RPMI7951 (cell line): Measurements from ENCODE around the gene SDK2. TPM values are rescaled to one million over a fixed set of nuclear protein-coding genes. Genes with fewer than 3 reads are reported as not detected.

ENCODE experiments used
- DNase-seq: peaks from one replicate; pipeline ENCODE4 v3.0.0-alpha.2; 2012; ENCODE audit warnings: low read depth
- total RNA-seq: library from RNA; depleted of rRNA; stranded (reverse); fragments of >200 nt; shearing (Covaris generic); gene quantifications from 2 replicates; pipeline ENCODE4 v1.2.3, GENCODE V29; 2014; rRNA removed

SDK2 gene
- total RNA-seq, result 1.1 and 1.6 TPM in 2 replicates

GRCh38 chr17:73644145-73645049, at the start of gene SDK2:
Gene SDK2, minus strand, starts transcription at chr17:73644445. Its CDS starts 357 bp downstream, at chr17:73644088.
- no peak for DNase-seq

- DNase-seq, result no peak
Measured at GRCh38 chr17:73693071-73693470, 48.8 kb upstream of the SDK2 start.

GRCh38 chr17:73691321-73691766, 47.1 kb upstream of the SDK2 start:
- no peak for DNase-seq

- peak; percentile 19 for DNase-seq
Measured at GRCh38 chr17:73690676-73691075, 46.4 kb upstream of the SDK2 start.

GRCh38 chr17:73689596-73690275, 45.5 kb upstream of the SDK2 start:
- DNase-seq, result no peak

GRCh38 chr17:73686961-73687360, 42.7 kb upstream of the SDK2 start:
- no peak for DNase-seq

GRCh38 chr17:73686126-73686525, 41.9 kb upstream of the SDK2 start:
- no peak for DNase-seq

- DNase-seq, result no peak
Measured at GRCh38 chr17:73684183-73684582, 39.9 kb upstream of the SDK2 start.

- no peak for DNase-seq
Measured at GRCh38 chr17:73683771-73684170, 39.5 kb upstream of the SDK2 start.

GRCh38 chr17:73681946-73682345, 37.7 kb upstream of the SDK2 start:
- no peak for DNase-seq

GRCh38 chr17:73679476-73679875, 35.2 kb upstream of the SDK2 start:
- DNase-seq, result no peak

GRCh38 chr17:73678999-73679398, 34.8 kb upstream of the SDK2 start:
- no peak for DNase-seq

- no peak for DNase-seq
Measured at GRCh38 chr17:73669771-73670170, 25.5 kb upstream of the SDK2 start.

- DNase-seq, result peak; percentile 20
Measured at GRCh38 chr17:73667181-73667959, 23.1 kb upstream of the SDK2 start.

- no peak for DNase-seq
Measured at GRCh38 chr17:73663614-73664013, 19.4 kb upstream of the SDK2 start.

- DNase-seq, result no peak
Measured at GRCh38 chr17:73660366-73660765, 16.1 kb upstream of the SDK2 start.

- no peak for DNase-seq
Measured at GRCh38 chr17:73658821-73659515, 14.7 kb upstream of the SDK2 start.

GRCh38 chr17:73657473-73658116, 13.3 kb upstream of the SDK2 start:
- peak; percentile 39 for DNase-seq

GRCh38 chr17:73654241-73654640, 10.0 kb upstream of the SDK2 start:
- no peak for DNase-seq

- DNase-seq, result no peak
Measured at GRCh38 chr17:73653810-73654209, 9.6 kb upstream of the SDK2 start.

GRCh38 chr17:73652886-73653480, 8.7 kb upstream of the SDK2 start:
- DNase-seq, result no peak
